HepG2 (cell line): Measurements from ENCODE around the gene CES3. TPM values are rescaled to one million over a fixed set of nuclear protein-coding genes. Genes with fewer than 3 reads are reported as not detected.

Experiments
- BRCA1 ChIP-seq: sonication (generic); formaldehyde crosslinking; IDR thresholded peaks from 2 replicates; pipeline ENCODE4 v1.4.0; 2020; ENCODE audit warnings: missing genetic modification reagents
- HDAC2 ChIP-seq: sonication (generic); formaldehyde crosslinking; IDR thresholded peaks from 2 replicates; pipeline ENCODE4 v1.4.0; 2020; ENCODE audit warnings: missing genetic modification reagents
- HMGXB3 ChIP-seq: sonication (generic); formaldehyde crosslinking; IDR thresholded peaks from 2 replicates; pipeline ENCODE4 v1.4.0; 2020; ENCODE audit warnings: missing genetic modification reagents, borderline replicate concordance
- JUNB ChIP-seq: sonication (generic); formaldehyde crosslinking; IDR thresholded peaks from 2 replicates; pipeline ENCODE4 v1.8.0; 2022; ENCODE audit warnings: missing genetic modification reagents, mild to moderate bottlenecking, borderline replicate concordance
- PHF21A ChIP-seq: sonication (generic); formaldehyde crosslinking; IDR thresholded peaks from 2 replicates; pipeline ENCODE4 v1.5.0; 2020; ENCODE audit warnings: mild to moderate bottlenecking, missing genetic modification reagents
- RAD21 ChIP-seq: fragments of 450-650 bp; formaldehyde crosslinking; IDR thresholded peaks from 2 replicates; pipeline ENCODE4 v1.5.0; 2020; ENCODE audit warnings: mild to moderate bottlenecking
- SALL1 ChIP-seq: sonication (generic); formaldehyde crosslinking; IDR thresholded peaks from 2 replicates; pipeline ENCODE4 v1.8.0; 2022; ENCODE audit warnings: mild to moderate bottlenecking, missing genetic modification reagents
- SCMH1 ChIP-seq: sonication (generic); formaldehyde crosslinking; IDR thresholded peaks from 2 replicates; pipeline ENCODE4 v1.9.0; 2021; ENCODE audit warnings: missing genetic modification reagents, mild to moderate bottlenecking, borderline replicate concordance
- SRY ChIP-seq: sonication (generic); formaldehyde crosslinking; IDR thresholded peaks from 2 replicates; pipeline ENCODE4 v1.8.0; 2022; ENCODE audit warnings: mild to moderate bottlenecking, missing genetic modification reagents
- STAT5B ChIP-seq: sonication (generic); formaldehyde crosslinking; IDR thresholded peaks from 2 replicates; pipeline ENCODE4 v1.4.0; 2020; ENCODE audit warnings: missing genetic modification reagents
- TBX2 ChIP-seq: sonication (generic); formaldehyde crosslinking; IDR thresholded peaks from 2 replicates; pipeline ENCODE4 v1.5.0; 2020; ENCODE audit warnings: missing genetic modification reagents, mild to moderate bottlenecking, borderline replicate concordance
- XRCC5 ChIP-seq: fragments of 200-400 bp; formaldehyde crosslinking; optimal IDR thresholded peaks from 2 replicates; pipeline ENCODE3; 2017; ENCODE audit warnings: mild to moderate bottlenecking, low read length
- ZBED4 ChIP-seq: sonication (generic); formaldehyde crosslinking; IDR thresholded peaks from 2 replicates; pipeline ENCODE4 v1.4.0; 2020; ENCODE audit warnings: missing genetic modification reagents, borderline replicate concordance
- ZKSCAN8 ChIP-seq: IDR thresholded peaks from 2 replicates; pipeline ENCODE4 v1.6.1; 2016; ENCODE audit warnings: borderline replicate concordance, missing genetic modification reagents, missing compliant biosample characterization
- ZNF138 ChIP-seq: sonication (generic); formaldehyde crosslinking; IDR thresholded peaks from 2 replicates; pipeline ENCODE4 v1.5.0; 2020; ENCODE audit warnings: mild to moderate bottlenecking, low read depth, missing genetic modification reagents
- ZNF24 ChIP-seq: fragments of 450-650 bp; IDR thresholded peaks from 2 replicates; pipeline ENCODE4 v1.6.1; 2017; ENCODE audit warnings: antibody characterized with exemption, mild to moderate bottlenecking
- ZNF276 ChIP-seq: sonication (generic); formaldehyde crosslinking; IDR thresholded peaks from 2 replicates; pipeline ENCODE4 v1.4.0; 2020; ENCODE audit warnings: mild to moderate bottlenecking, low read depth, missing genetic modification reagents
- ZNF605 ChIP-seq: sonication (generic); formaldehyde crosslinking; IDR thresholded peaks from 2 replicates; pipeline ENCODE4 v1.8.0; 2022; ENCODE audit warnings: mild to moderate bottlenecking, missing genetic modification reagents
- ZNF746 ChIP-seq: sonication (generic); formaldehyde crosslinking; IDR thresholded peaks from 2 replicates; pipeline ENCODE4 v1.8.0; 2022; ENCODE audit warnings: mild to moderate bottlenecking, missing genetic modification reagents
- polyA plus RNA-seq, 8 experiments: library from polyadenylated mRNA; depleted of rRNA in 3 of 8; stranded (reverse) in 7 of 8; unstranded in 1 of 8; fragments of >200 nt; fragmentation: Illumina TruSeq in 4 of 8; extraction: Trizol in 4 of 8; gene quantifications; 2 replicates each; pipeline versions ENCODE4 v1.2.1 to v1.2.3, GENCODE V29; 2011 to 2016; ENCODE audit warnings: low read depth in 4 of 8, missing spikeins in 1 of 8, mixed read lengths in 1 of 8; ENCODE audit not compliant: insufficient read depth in 1 of 8
- total RNA-seq, 5 experiments: library from RNA; depleted of rRNA; stranded (reverse); fragments of >200 nt; fragmentation: Illumina TruSeq; extraction: Trizol; gene quantifications; 2 replicates each; pipeline ENCODE4 v1.2.3, GENCODE V29; 2016; ENCODE audit warnings: low read depth in 1 of 5
- TF ChIP-seq, protein P1 (sequence below): IDR thresholded peaks from 2 replicates; pipeline ENCODE4 v1.6.1; 2016; ENCODE audit warnings: missing genetic modification reagents, missing compliant biosample characterization

CES3 gene
- total and polyA plus RNA-seq, 2 of the 13 experiments (the other 11 are each of a cell fraction or from before 2014, with no cell fraction given) = 6.6 to 17.4 TPM

DNA sequence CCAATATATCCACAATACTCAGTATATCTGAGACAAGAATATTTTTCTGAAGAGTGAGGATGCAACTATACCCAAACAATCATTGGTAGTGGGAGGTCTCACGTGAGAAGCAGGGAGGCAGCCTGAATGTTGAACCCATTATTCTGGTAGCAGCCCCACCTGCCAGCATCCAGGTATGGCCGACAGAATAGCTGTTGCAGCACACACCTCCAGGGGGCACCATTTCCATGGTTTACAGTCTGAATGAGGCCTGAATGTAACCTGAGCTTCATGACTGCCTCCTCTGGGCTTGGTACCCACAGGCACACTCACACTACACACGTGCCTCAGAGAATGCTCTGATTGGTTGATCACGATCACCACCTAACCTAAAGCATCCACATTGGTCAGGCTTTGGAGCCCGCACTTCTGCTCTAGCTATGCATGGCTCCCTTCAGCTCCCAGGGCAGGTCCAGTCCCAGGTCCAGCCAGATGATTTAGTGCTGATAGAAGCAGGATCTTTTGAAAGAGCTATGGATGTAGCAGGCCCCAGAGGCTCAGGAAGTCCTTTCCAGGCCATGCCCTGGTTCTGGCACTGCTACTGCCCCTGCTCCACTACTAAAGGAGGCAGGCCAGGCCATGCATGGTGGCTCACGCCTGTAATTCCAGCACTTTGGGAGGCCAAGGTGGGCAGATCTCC, 56.9 kb downstream of the CES3 start (continued):
- TF ChIP-seq HMGXB3 (CRISPR knock-in tag) (peak; percentile 99), ZNF746 (CRISPR knock-in tag) (no peak), RAD21 (CRISPR knock-in tag) (peak; percentile 98), ZNF276 (CRISPR knock-in tag) (no peak), ZBED4 (peak; percentile 66; the same call in 1 of the 2 replicates), TBX2 (CRISPR knock-in tag) (peak; percentile 76), HDAC2 (peak; percentile 85; the same call in 1 of the 2 replicates), BRCA1 (CRISPR knock-in tag) (no peak), ZNF605 (CRISPR knock-in tag) (peak; percentile 63; the same call in 1 of the 2 replicates), SCMH1 (CRISPR knock-in tag) (no peak), ZKSCAN8 (CRISPR knock-in tag) (peak; percentile 67; the same call in 1 of the 2 replicates), ZNF138 (peak; percentile 30; the same call in 1 of the 2 replicates), PHF21A (CRISPR knock-in tag) (peak; percentile 81), XRCC5 (peak; percentile 78), JUNB (CRISPR knock-in tag) (no peak), ZNF24 (0 out of 2 replicates have a peak, but pooled peaks have one; percentile 34), SRY (0 out of 2 replicates have a peak, but pooled peaks have one; percentile 47), SALL1 (CRISPR knock-in tag) (peak; percentile 81), STAT5B (CRISPR knock-in tag) (no peak)
- TF ChIP-seq, protein P1, sequence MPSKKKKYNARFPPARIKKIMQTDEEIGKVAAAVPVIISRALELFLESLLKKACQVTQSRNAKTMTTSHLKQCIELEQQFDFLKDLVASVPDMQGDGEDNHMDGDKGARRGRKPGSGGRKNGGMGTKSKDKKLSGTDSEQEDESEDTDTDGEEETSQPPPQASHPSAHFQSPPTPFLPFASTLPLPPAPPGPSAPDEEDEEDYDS = peak; percentile 54; the same call in 1 of the 2 replicates
